H1 (cell line): ENCODE results near the gene APOC3. TPM values are rescaled to one million over a fixed set of nuclear protein-coding genes. Genes with fewer than 3 reads are reported as not detected.

Source experiments
- BRCA1 ChIP-seq: IDR thresholded peaks from 2 replicates; pipeline ENCODE4 v1.6.1; 2012; ENCODE audit warnings: low read depth, low read length, improper control_type of control experiment
- HDAC2 ChIP-seq, 2 experiments: fragments of 300-600 bp in 1 of 2; sonication (generic) in 1 of 2; IDR thresholded peaks; 2 replicates each; pipeline ENCODE4 v1.6.1; 2011 to 2012; ENCODE audit warnings: low read depth in 2 of 2, low read length in 2 of 2, mild to moderate bottlenecking in 2 of 2, moderate library complexity in 2 of 2, borderline replicate concordance in 1 of 2, inconsistent platforms in 1 of 2
- polyA plus RNA-seq, 7 experiments: library from polyadenylated mRNA; depleted of rRNA in 3 of 7; stranded (reverse) in 5 of 7; unstranded in 2 of 7; fragments of >200 nt in 5 of 7; fragments of 200-250 nt in 2 of 7; gene quantifications; 1 replicate in 5 of 7; 2 replicates in 1 of 7; 4 replicates in 1 of 7; pipeline versions ENCODE4 v1.2.1 to v1.2.3, GENCODE V29; 2011 to 2013; ENCODE audit warnings: missing spikeins in 2 of 7, mixed read lengths in 2 of 7
- total RNA-seq: library from RNA; stranded (reverse); fragmentation: NEBNext Ultra II Directional; extraction: Animal tissue kit (Norgen Biotek cat#: 25700); gene quantifications from 2 replicates; pipeline ENCODE4 v1.2.1, GENCODE V29; 2021

The APOC3 gene
- total and polyA plus RNA-seq, 2 of the 8 experiments (the other 6 are each of a cell fraction or from before 2014, with no cell fraction given), result not detected

- TF ChIP-seq HDAC2 (IDR thresholded peaks at IDR 0.05; ENCODE audit: borderline replicate concordance in 1 of 2, low read depth in 2 of 2, low read length in 2 of 2), result no peak
- no peak for TF ChIP-seq BRCA1
- TF ChIP-seq, all 59 proteins: peak for 0
Measured at GRCh38 chr11:116788534-116788933, 41.2 kb upstream of the APOC3 start (continued).
